H9 (cell line): ENCODE measurements around the gene MARCHF10. TPM values are rescaled to one million over a fixed set of nuclear protein-coding genes. Genes with fewer than 3 reads are reported as not detected.

ENCODE experiments used
- DNase-seq: peaks from one replicate; pipeline ENCODE4 v3.0.0-alpha.2; 2017
- H2AFZ ChIP-seq: one replicate; pipeline ENCODE4 v1.6.1; 2013; ENCODE audit warnings: mild to moderate bottlenecking, low read length, control low read depth, moderate library complexity
- H2AK5ac ChIP-seq: 2 replicates; pipeline ENCODE4 v1.6.1; 2013; ENCODE audit warnings: low read length, control low read depth, mixed read lengths; ENCODE audit not compliant: insufficient read length
- H2BK120ac ChIP-seq: one replicate; pipeline ENCODE4 v1.6.1; 2013; ENCODE audit warnings: low read depth, mild to moderate bottlenecking, low read length, control low read depth, inconsistent platforms; ENCODE audit not compliant: poor library complexity, severe bottlenecking
- H2BK12ac ChIP-seq: 2 replicates; pipeline ENCODE4 v1.6.1; 2013; ENCODE audit warnings: low read length, control low read depth, mixed read lengths, low read depth; ENCODE audit not compliant: insufficient read length
- H2BK15ac ChIP-seq: 2 replicates; pipeline ENCODE4 v1.6.1; 2013; ENCODE audit warnings: low read depth, low read length, control low read depth
- H2BK20ac ChIP-seq: one replicate; pipeline ENCODE4 v1.6.1; 2013; ENCODE audit warnings: low read depth, mild to moderate bottlenecking, low read length, control low read depth, inconsistent platforms; ENCODE audit not compliant: poor library complexity, severe bottlenecking
- H2BK5ac ChIP-seq: 2 replicates; pipeline ENCODE4 v1.6.1; 2013; ENCODE audit warnings: low read length, control low read depth, mixed read lengths; ENCODE audit not compliant: insufficient read length
- H3K14ac ChIP-seq: 2 replicates; pipeline ENCODE4 v1.6.1; 2013; ENCODE audit warnings: low read length, control low read depth; ENCODE audit not compliant: insufficient read depth
- H3K18ac ChIP-seq: 2 replicates; pipeline ENCODE4 v1.6.1; 2013; ENCODE audit warnings: low read depth, mild to moderate bottlenecking, mixed read lengths, low read length, control low read depth; ENCODE audit not compliant: insufficient read length
- H3K23ac ChIP-seq: 2 replicates; pipeline ENCODE4 v1.6.1; 2013; ENCODE audit warnings: low read length, control low read depth, mixed read lengths, low read depth; ENCODE audit not compliant: insufficient read length
- H3K23me2 ChIP-seq: 2 replicates; pipeline ENCODE4 v1.6.1; 2013; ENCODE audit warnings: low read depth, mild to moderate bottlenecking, mixed read lengths, low read length, control low read depth; ENCODE audit not compliant: insufficient read length, poor library complexity, severe bottlenecking
- H3K27ac ChIP-seq: 2 replicates; pipeline ENCODE4 v1.5.1; 2013; ENCODE audit warnings: low read length, control low read depth, mixed read lengths, low read depth; ENCODE audit not compliant: insufficient read length
- H3K27me3 ChIP-seq: 2 replicates; pipeline ENCODE4 v1.6.1; 2013; ENCODE audit warnings: low read length, control low read depth, inconsistent platforms; ENCODE audit not compliant: insufficient read depth
- H3K4ac ChIP-seq: 2 replicates; pipeline ENCODE4 v1.6.1; 2013; ENCODE audit warnings: low read depth, mild to moderate bottlenecking, control low read depth, inconsistent platforms, low read length, moderate library complexity
- H3K4me1 ChIP-seq: 2 replicates; pipeline ENCODE4 v1.6.1; 2013; ENCODE audit warnings: low read length, control low read depth, inconsistent platforms; ENCODE audit not compliant: insufficient read depth
- H3K4me2 ChIP-seq: 2 replicates; pipeline ENCODE4 v1.6.1; 2013; ENCODE audit warnings: low read length, control low read depth, mixed read lengths; ENCODE audit not compliant: insufficient read length, insufficient read depth
- H3K56ac ChIP-seq: 2 replicates; pipeline ENCODE4 v1.6.1; 2013; ENCODE audit warnings: low read depth, mild to moderate bottlenecking, mixed read lengths, low read length, control low read depth; ENCODE audit not compliant: insufficient read length
- H3K79me1 ChIP-seq: 2 replicates; pipeline ENCODE4 v1.6.1; 2013; ENCODE audit warnings: low read depth, mild to moderate bottlenecking, moderate library complexity, low read length, control low read depth, inconsistent platforms; ENCODE audit not compliant: insufficient read depth, poor library complexity, severe bottlenecking
- H3K79me2 ChIP-seq: 2 replicates; pipeline ENCODE4 v1.6.1; 2013; ENCODE audit warnings: low read length, control low read depth, inconsistent platforms; ENCODE audit not compliant: insufficient read depth
- H3K9ac ChIP-seq: 2 replicates; pipeline ENCODE4 v1.6.1; 2013; ENCODE audit warnings: low read length, control low read depth, mixed read lengths; ENCODE audit not compliant: insufficient read length; ENCODE audit errors: extremely low read depth
- H3K9me3 ChIP-seq: one replicate; pipeline ENCODE4 v1.6.1; 2013; ENCODE audit warnings: low read depth, low read length, inconsistent platforms; ENCODE audit not compliant: control insufficient read depth
- H3T11ph ChIP-seq: one replicate; pipeline ENCODE4 v1.6.1; 2013; ENCODE audit warnings: mild to moderate bottlenecking, low read length, control low read depth, inconsistent platforms
- H4K20me1 ChIP-seq: one replicate; pipeline ENCODE4 v1.6.1; 2013; ENCODE audit not compliant: control insufficient read depth, insufficient read length, insufficient read depth
- H4K5ac ChIP-seq: 2 replicates; pipeline ENCODE4 v1.6.1; 2013; ENCODE audit warnings: low read depth, mild to moderate bottlenecking, mixed read lengths, low read length, control low read depth; ENCODE audit not compliant: insufficient read length
- H4K8ac ChIP-seq: replicated peaks from 2 replicates; pipeline ENCODE4 v1.6.1; 2013; ENCODE audit warnings: low read length, control low read depth, mixed read lengths, low read depth; ENCODE audit not compliant: insufficient read length
- H4K91ac ChIP-seq: 2 replicates; pipeline ENCODE4 v1.6.1; 2013; ENCODE audit warnings: low read depth, mild to moderate bottlenecking, moderate library complexity, mixed read lengths, low read length, control low read depth; ENCODE audit not compliant: insufficient read length
- H3K27ac Mint-ChIP-seq, 3 experiments: 2 replicates in 2 of 3; 3 replicates in 1 of 3; pipeline ENCODE4 v1.8.0; 2020 to 2021; ENCODE audit warnings: mixed read lengths in 3 of 3, mild to moderate bottlenecking in 1 of 3, moderate library complexity in 1 of 3
- H3K27me3 Mint-ChIP-seq: 2 replicates; pipeline ENCODE4 v1.8.0; 2021; ENCODE audit warnings: low read depth, mild to moderate bottlenecking, moderate library complexity, mixed read lengths
- H3K36me3 Mint-ChIP-seq, 3 experiments: 2 replicates in 2 of 3; 3 replicates in 1 of 3; pipeline ENCODE4 v1.8.0; 2020 to 2021; ENCODE audit warnings: low read depth in 3 of 3, mixed read lengths in 3 of 3; ENCODE audit not compliant: insufficient read depth in 1 of 3
- H3K4me1 Mint-ChIP-seq, 2 experiments: 2 replicates each; pipeline ENCODE4 v1.8.0; 2020; ENCODE audit warnings: mixed read lengths in 2 of 2
- H3K4me3 Mint-ChIP-seq, 2 experiments: 2 replicates in 1 of 2; 3 replicates in 1 of 2; pipeline ENCODE4 v1.8.0; 2020 to 2021; ENCODE audit warnings: mild to moderate bottlenecking in 2 of 2, mixed read lengths in 2 of 2, moderate library complexity in 1 of 2
- H3K9me3 Mint-ChIP-seq, 2 experiments: 2 replicates in 1 of 2; 3 replicates in 1 of 2; pipeline ENCODE4 v1.8.0; 2020; ENCODE audit warnings: mild to moderate bottlenecking in 2 of 2, mixed read lengths in 2 of 2, moderate library complexity in 1 of 2
- CTCF ChIP-seq: fragments of 200-600 bp; sonication (generic); conservative IDR thresholded peaks from 3 replicates; pipeline ENCODE4 v1.8.0; 2021; ENCODE audit warnings: antibody characterized with exemption, mild to moderate bottlenecking
- WGBS: extraction: QIAGEN DNeasy Blood & Tissue Kit; methylation state at CpG from one replicate; pipeline ENCODE4 v1.1.7; 2013; ENCODE audit warnings: missing lambda C conversion rate, low lambda C conversion rate, mixed read lengths; ENCODE audit not compliant: insufficient read length; ENCODE audit errors: extremely low coverage; 5-methylcytosine and 5-hydroxymethylcytosine counted together
- total RNA-seq: library from RNA; stranded (reverse); gene quantifications from 2 replicates; pipeline ENCODE4 v1.2.1, GENCODE V29; 2021

MARCHF10 gene
- total RNA-seq, 1 experiment from 2014 or later = not detected

GRCh38 chr17:62705778-62706597, 102.1 kb downstream of the MARCHF10 start:
- Histone ChIP-seq H3K27ac (no peak overlapping the region), H2AK5ac (no peak overlapping the region), H2BK15ac (no peak overlapping the region), H3K23ac (no peak overlapping the region), H3K23me2 (peaks cover 17% of the 10 kb centered on the region), H3K18ac (no peak overlapping the region), H3K9me3 (no peaks in the 10 kb centered on the region), H4K5ac (no peak overlapping the region), H2AFZ (no peak overlapping the region), H2BK20ac (no peak overlapping the region), H3K4ac (no peak overlapping the region), H3K79me1 (no peaks in the 10 kb centered on the region), H4K91ac (no peak overlapping the region), H3K4me2 (peak overlapping the region; percentile 51), H4K8ac (no peak overlapping the region), H2BK5ac (no peak overlapping the region), H2BK120ac (no peak overlapping the region), H3K79me2 (no peaks in the 10 kb centered on the region), H3K27me3 (no peaks in the 10 kb centered on the region; the same call in 1 of the 2 replicates), H3K56ac (no peak overlapping the region), H3T11ph (no peak overlapping the region), H2BK12ac (no peak overlapping the region), H3K9ac (no peak overlapping the region), H3K14ac (no peak overlapping the region), H3K4me1 (peaks cover 5% of the 10 kb centered on the region), H4K20me1 (no peaks in the 10 kb centered on the region)
- Mint-ChIP-seq H3K4me3 (peak overlapping the region; percentile 83 to 90), H3K27me3 (peaks cover 42% of the 10 kb centered on the region), H3K4me1 (peaks cover 27 to 32% of the 10 kb centered on the region in 2 experiments), H3K9me3 (peaks cover 16 to 27% of the 10 kb centered on the region in 2 experiments), H3K27ac (peak overlapping the region in 2 of 3 experiments; percentile 85 to 95; a peak in 5 of 7 replicates), H3K36me3 (peaks cover 7 to 24% (median 21%) of the 10 kb centered on the region in 3 experiments)
- no CpG with 5 or more reads among the region's 14 CpGs for WGBS
- DNase-seq = peak; percentile 86
- no peak for TF ChIP-seq CTCF
